ENCODE results near the gene RNFT1. TPM values are rescaled to one million over a fixed set of nuclear protein-coding genes. Genes with fewer than 3 reads are reported as not detected.
"Not testable (repeated sequence)": the region's sequence is repeated elsewhere in the genome, so short reads cannot be mapped to it uniquely, and the experiment has no call there.

Gene RNFT1
- polyA plus RNA-seq, 3 donors, result 20.6 to 34.6 (median 24.4) TPM

DNA sequence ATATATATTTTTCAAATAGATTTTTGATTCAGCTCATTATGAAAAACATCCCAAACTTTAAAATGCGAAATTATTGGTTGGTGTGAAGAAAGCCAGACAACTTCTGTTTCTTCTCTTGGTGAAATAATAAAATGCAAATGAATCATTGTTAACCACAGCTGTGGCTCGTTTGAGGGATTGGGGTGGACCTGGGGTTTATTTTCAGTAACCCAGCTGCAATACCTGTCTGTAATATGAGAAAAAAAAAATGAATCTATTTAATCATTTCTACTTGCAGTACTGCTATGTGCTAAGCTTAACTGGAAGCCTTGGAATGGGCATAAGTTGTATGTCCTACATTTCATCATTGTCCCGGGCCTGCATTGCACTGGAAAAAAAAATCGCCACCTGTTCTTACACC is 17.2 kb downstream of the RNFT1 start:
- DNase-seq (ENCODE audit: extremely low read depth in 1 of 11, low read depth in 9 of 11, low spot score in 4 of 11), result not testable (repeated sequence)

- DNase-seq (ENCODE audit: extremely low read depth in 1 of 11, low read depth in 9 of 11, low spot score in 4 of 11), result not testable (repeated sequence)
Measured at GRCh38 chr17:59946433-59946832, 18.1 kb downstream of the RNFT1 start.

DNA sequence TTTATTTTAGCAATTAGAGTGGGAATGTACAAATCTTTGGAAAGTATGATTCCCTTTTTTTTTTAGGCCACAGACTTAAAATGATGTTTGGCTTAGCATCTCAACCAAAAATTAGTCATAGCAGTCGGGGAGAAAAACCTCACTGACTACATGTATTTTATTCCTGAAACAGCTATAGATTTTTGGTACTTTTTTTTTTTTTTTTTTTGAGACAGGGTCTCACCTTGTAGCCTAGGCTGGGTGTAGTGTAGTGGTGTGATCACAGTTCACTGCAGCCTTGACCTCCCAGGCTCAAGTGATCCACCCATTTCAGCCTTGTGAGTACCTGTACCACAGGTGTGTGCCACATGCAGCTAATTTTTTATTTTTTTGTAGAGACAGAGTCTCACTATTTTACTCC is 23.4 kb downstream of the RNFT1 start:
- no peak for DNase-seq (ENCODE audit: extremely low read depth in 1 of 11, low read depth in 9 of 11, low spot score in 4 of 11)

DNA sequence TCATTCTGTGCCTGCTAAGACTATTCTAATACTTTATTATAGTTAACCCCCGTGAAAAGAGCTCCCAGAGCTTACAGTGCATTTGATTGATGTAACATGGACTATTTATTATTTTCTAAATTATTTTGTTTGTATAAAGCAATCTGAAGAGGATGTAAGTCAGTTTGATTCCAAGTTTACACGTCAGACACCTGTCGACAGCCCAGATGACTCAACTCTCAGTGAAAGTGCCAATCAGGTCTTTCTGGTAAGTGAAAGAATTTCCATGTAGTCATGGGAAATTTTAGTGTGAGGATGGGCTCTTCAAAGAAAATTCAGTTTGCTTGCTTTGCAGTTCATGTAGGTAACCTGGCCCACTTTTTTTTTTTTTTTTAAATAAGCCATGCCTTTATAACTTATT is 23.8 kb downstream of the RNFT1 start:
- not testable (repeated sequence) for DNase-seq (ENCODE audit: extremely low read depth in 1 of 11, low read depth in 9 of 11, low spot score in 4 of 11)

DNA sequence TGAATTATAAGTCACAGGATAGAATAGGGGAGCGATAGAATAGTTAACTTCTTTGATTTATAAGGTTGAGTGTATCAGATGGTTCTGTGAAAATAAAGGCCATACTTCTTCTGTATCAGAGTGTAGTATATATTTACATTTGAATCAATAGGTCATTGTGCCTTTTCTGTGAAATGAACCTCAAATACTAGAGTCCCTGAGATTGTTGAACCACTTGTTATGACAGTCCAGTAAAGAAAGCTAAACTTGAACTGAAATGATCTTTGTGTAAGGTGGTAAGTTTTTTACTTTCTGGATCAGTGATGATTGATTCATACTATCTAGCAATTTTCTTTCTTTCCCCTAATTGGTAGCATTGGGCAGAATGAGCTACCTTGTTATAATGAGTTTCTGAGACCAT is 31.2 kb downstream of the RNFT1 start:
- DNase-seq (ENCODE audit: extremely low read depth in 1 of 11, low read depth in 9 of 11, low spot score in 4 of 11), result not testable (repeated sequence)

DNA sequence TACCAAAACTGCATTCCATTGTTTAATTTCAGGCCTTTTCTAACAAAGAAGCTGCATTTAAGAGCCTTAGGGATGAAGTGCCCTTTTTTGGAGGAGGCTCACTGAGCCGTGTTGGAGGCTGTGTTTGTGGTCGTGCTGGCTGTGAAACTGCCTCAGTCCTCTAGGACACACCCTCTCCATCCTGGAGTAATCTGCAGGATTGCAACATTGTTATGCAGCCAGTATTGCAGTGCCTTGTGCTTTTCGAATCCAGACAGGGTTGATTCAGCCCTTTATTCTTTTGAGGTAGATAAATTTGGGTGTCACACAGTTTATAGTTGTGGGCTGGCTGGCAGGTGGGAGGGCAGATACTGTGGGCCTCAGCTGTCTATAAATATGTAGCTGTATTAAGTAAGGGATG is 33.8 kb downstream of the RNFT1 start:
- not testable (repeated sequence) for DNase-seq (ENCODE audit: extremely low read depth in 1 of 11, low read depth in 9 of 11, low spot score in 4 of 11)

GRCh38 chr17:59930121-59930520 is 34.4 kb downstream of the RNFT1 start:
- not testable (repeated sequence) for DNase-seq (ENCODE audit: extremely low read depth in 1 of 11, low read depth in 9 of 11, low spot score in 4 of 11)

GRCh38 chr17:59920637-59921036 is 43.9 kb downstream of the RNFT1 start:
- DNase-seq (ENCODE audit: extremely low read depth in 1 of 11, low read depth in 9 of 11, low spot score in 4 of 11), result not testable (repeated sequence)

GRCh38 chr17:59916446-59916845 is 48.1 kb downstream of the RNFT1 start:
- no peak for DNase-seq (ENCODE audit: extremely low read depth in 1 of 11, low read depth in 9 of 11, low spot score in 4 of 11)

GRCh38 chr17:59914274-59914854 is 50.2 kb downstream of the RNFT1 start:
- peak in 6 of 11 donors; percentile 12 to 37 (median 24) for DNase-seq (ENCODE audit: extremely low read depth in 1 of 11, low read depth in 9 of 11, low spot score in 4 of 11)

- no peak for DNase-seq (ENCODE audit: extremely low read depth in 1 of 11, low read depth in 9 of 11, low spot score in 4 of 11)
Measured at GRCh38 chr17:59907467-59907866, 57.1 kb downstream of the RNFT1 start.

- DNase-seq (ENCODE audit: extremely low read depth in 1 of 11, low read depth in 9 of 11, low spot score in 4 of 11), result no peak
Measured at GRCh38 chr17:59903455-59903854, 61.1 kb downstream of the RNFT1 start.

Other genes with a start within 250 kb of the RNFT1 start
- gene TUBD1, start 71.8 kb downstream of the RNFT1 start, polyA plus RNA-seq (ENCODE audit: insufficient read length in 3 of 3), result 10 to 100 TPM; 18.3 to 25.6 (median 20.9) TPM
- gene RPS6KB1, start 71.6 kb downstream of the RNFT1 start, polyA plus RNA-seq (ENCODE audit: insufficient read length in 3 of 3), result 10 to 100 TPM; 37.6 to 45.8 (median 45.7) TPM
- 10 to 100 TPM; 22.1 to 28.6 (median 27.0) TPM for gene HEATR6, start 114.2 kb upstream of the RNFT1 start, polyA plus RNA-seq (ENCODE audit: insufficient read length in 3 of 3)
- gene CA4, start 185.2 kb upstream of the RNFT1 start, polyA plus RNA-seq (ENCODE audit: insufficient read length in 3 of 3), result 10 to 100 TPM; 40.7 to 50.9 (median 43.2) TPM